ENCODE results near the gene JHY. TPM values are rescaled to one million over a fixed set of nuclear protein-coding genes. Genes with fewer than 3 reads are reported as not detected.

The JHY gene
- total and polyA plus RNA-seq, 2 of the 4 experiments (the other 2 are of a cell fraction): 0.51 to 0.54 TPM

- H3K27me3 ChIP-seq (ENCODE audit: control insufficient read depth, insufficient read depth, low read length): peaks cover 12% of the 10 kb centered on the region
- ChIA-PET POLR2A (ENCODE audit: unreplicated experiment) (no interaction called here), CTCF (interaction anchor here (0.6 kb wide), 1 partner anchor 13 kb away, joined by 5 read pairs; no protein-coding TSS in a partner anchor)
- in situ Hi-C loops (cut with MboI; ENCODE audit: low sequenced_read_pairs) (no loop called here), dilution Hi-C loops (cut with HindIII; ENCODE audit: low sequenced_read_pairs, unreplicated experiment) (no loop called here), intact Hi-C loops (cut with micrococcal nuclease) (no loop called here)
- H3K4me3 ChIP-seq (ENCODE audit: insufficient read depth, low read depth, low read length): no peak overlapping the region
- ATAC-seq (ENCODE audit: low read depth): no peak
- H3K23ac ChIP-seq (ENCODE audit: low read depth, low read length): no peak overlapping the region
- H4K5ac ChIP-seq (ENCODE audit: low read depth, low read length): no peak overlapping the region
- no peak overlapping the region for H3K18ac ChIP-seq (ENCODE audit: low read depth, low read length)
- no peak for DNase-seq
- H3K9ac ChIP-seq (ENCODE audit: low read depth, low read length): no peak overlapping the region
- no peaks in the 10 kb centered on the region for H3K9me1 ChIP-seq (ENCODE audit: insufficient read depth, low read length)
- no peaks in the 10 kb centered on the region for H3K4me1 ChIP-seq (ENCODE audit: control insufficient read depth, insufficient read depth, low read length)
- no peaks in the 10 kb centered on the region for H3K9me3 ChIP-seq (ENCODE audit: control insufficient read depth, insufficient read depth, low read length)
- H2AK5ac ChIP-seq (ENCODE audit: low read depth, low read length): no peak overlapping the region
- H2AFZ ChIP-seq (replicated peaks; ENCODE audit: low read length, poor library complexity): no peak overlapping the region
- no peak overlapping the region for H4K91ac ChIP-seq (ENCODE audit: insufficient read depth, low read depth, low read length)
- H3K4me2 ChIP-seq (ENCODE audit: low read depth, low read length): no peak overlapping the region
- no peak overlapping the region for H3K4ac ChIP-seq (ENCODE audit: low read depth, low read length)
- TF ChIP-seq POLR2A (IDR thresholded peaks at IDR 0.05; ENCODE audit: low read depth, low read length): no peak
- TF ChIP-seq CHD1 (IDR thresholded peaks at IDR 0.05; ENCODE audit: low read depth, low read length): no peak
- TF ChIP-seq MAZ (IDR thresholded peaks at IDR 0.05; ENCODE audit: borderline replicate concordance, low read depth, low read length): no peak
- no peak for TF ChIP-seq SMC3 (IDR thresholded peaks at IDR 0.05; ENCODE audit: low read depth, low read length)
- TF ChIP-seq RAD21 (IDR thresholded peaks at IDR 0.05; ENCODE audit: low read length): no peak
- no peak for TF ChIP-seq CEBPB (IDR thresholded peaks at IDR 0.05; ENCODE audit: low read depth, low read length)
- no peak for TF ChIP-seq USF2 (IDR thresholded peaks at IDR 0.05; ENCODE audit: low read depth, low read length)
- TF ChIP-seq NFE2L2 (IDR thresholded peaks at IDR 0.05; ENCODE audit: low read depth, low read length): no peak
- TF ChIP-seq RFX5 (IDR thresholded peaks at IDR 0.05; ENCODE audit: low read depth, low read length): no peak
- no peak for TF ChIP-seq MAFK (IDR thresholded peaks at IDR 0.05; ENCODE audit: low read depth, low read length)
- TF ChIP-seq BHLHE40 (IDR thresholded peaks at IDR 0.05; ENCODE audit: low read depth, low read length): no peak
- TF ChIP-seq ELK1 (IDR thresholded peaks at IDR 0.05; ENCODE audit: borderline replicate concordance, low read depth, low read length): no peak
- TF ChIP-seq FOS (IDR thresholded peaks at IDR 0.05; ENCODE audit: low read depth, low read length): no peak
- TF ChIP-seq CTCF (conservative IDR thresholded peaks at IDR 0.05; ENCODE audit: low read depth, low read length): no peak
- TF ChIP-seq MXI1 (IDR thresholded peaks at IDR 0.05; ENCODE audit: borderline replicate concordance, low read depth, low read length): no peak
- TF ChIP-seq RCOR1 (IDR thresholded peaks at IDR 0.05; ENCODE audit: insufficient replicate concordance, low read length): no peak
- H2AK9ac ChIP-seq (replicated peaks; ENCODE audit: low read depth, low read length, poor library complexity): no peak overlapping the region
- no peak overlapping the region for H2BK15ac ChIP-seq (ENCODE audit: low read depth, low read length)
- H2BK20ac ChIP-seq (ENCODE audit: low read depth, low read length): no peak overlapping the region
- H4K8ac ChIP-seq (ENCODE audit: low read depth in 2 of 2, low read length in 2 of 2): no peak overlapping the region
- no peak overlapping the region for H3K56ac ChIP-seq (ENCODE audit: extremely low read depth, insufficient read depth, low read length)
- BruUV-seq (replicated peaks): no TSS peak
- H3K14ac ChIP-seq (replicated peaks; ENCODE audit: low read depth, low read length): no peak overlapping the region
- no peaks in the 10 kb centered on the region for H4K20me1 ChIP-seq (ENCODE audit: insufficient read depth, low read length)
- H3K27ac ChIP-seq (ENCODE audit: insufficient read depth, low read length): no peak overlapping the region
- no CpG with 5 or more reads among the region's 5 CpGs for WGBS, 2 experiments (ENCODE audit: extremely low coverage in 2 of 2, insufficient read length in 1 of 2)
- no peaks in the 10 kb centered on the region for H3K36me3 ChIP-seq (ENCODE audit: control insufficient read depth, insufficient read depth, low read length)
- no peak overlapping the region for H2BK5ac ChIP-seq (ENCODE audit: low read depth, low read length, poor library complexity, severe bottlenecking)
- no peaks in the 10 kb centered on the region for H3K79me1 ChIP-seq (ENCODE audit: low read depth in 1 of 2, low read length in 2 of 2)
- no peak overlapping the region for H2BK120ac ChIP-seq (ENCODE audit: low read depth, low read length)
These were observed 38.0 kb downstream of the JHY start for GRCh38 chr11:122920579-122920978.
